GM12801 (cell line): ENCODE measurements around the gene VWA3A.

ENCODE experiments used
- CTCF ChIP-seq: IDR thresholded peaks from one replicate; pipeline ENCODE4 v1.5.1; 2011; ENCODE audit warnings: control low read depth; ENCODE audit not compliant: insufficient read length; ENCODE audit errors: extremely low read depth

VWA3A gene

DNA sequence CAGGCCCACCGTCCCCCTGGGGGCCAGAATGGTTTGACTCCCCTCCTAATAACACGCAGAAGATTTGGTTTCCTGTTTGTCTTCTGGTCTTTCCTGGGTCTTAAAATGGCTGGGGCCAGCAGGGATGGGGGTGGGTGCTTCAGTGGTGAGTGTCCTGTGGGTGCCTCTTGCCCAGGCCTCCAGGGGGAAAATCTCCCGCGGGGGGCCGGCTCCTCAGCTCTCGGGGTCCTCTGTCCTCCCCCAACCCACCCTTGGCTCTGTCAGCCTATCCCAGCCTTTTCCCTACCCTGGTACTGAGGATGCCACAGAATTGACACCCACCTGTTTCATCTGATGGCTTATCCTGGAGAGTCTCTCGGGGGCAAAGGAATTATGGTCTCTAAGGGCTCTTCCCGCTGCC lies 46.1 kb downstream of the VWA3A start:
- no peak for TF ChIP-seq CTCF

- TF ChIP-seq CTCF: no peak
These were observed 46.7 kb downstream of the VWA3A start for GRCh38 chr16:22139008-22139407.

GRCh38 chr16:22139732-22140131 lies 47.4 kb downstream of the VWA3A start:
- no peak for TF ChIP-seq CTCF

DNA sequence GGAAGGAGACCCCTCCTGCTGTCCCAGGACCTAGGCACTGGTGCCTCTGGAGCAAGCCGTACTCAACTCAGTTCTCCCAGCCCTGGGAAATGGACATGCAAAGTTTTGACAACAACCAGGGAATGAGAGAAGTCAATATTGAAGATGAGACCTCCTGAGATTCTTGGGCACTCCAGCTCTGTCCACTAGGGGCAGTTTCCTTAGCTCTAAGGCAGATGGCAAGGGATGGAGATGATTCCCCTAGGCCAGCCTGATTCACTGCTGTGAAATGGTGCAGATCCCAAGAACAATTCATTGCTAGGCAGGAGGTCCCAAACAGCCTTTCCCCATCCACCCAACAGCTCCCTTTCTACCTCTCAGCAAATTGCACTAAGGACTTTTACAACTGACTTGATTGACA lies 49.4 kb downstream of the VWA3A start:
- no peak for TF ChIP-seq CTCF

- TF ChIP-seq CTCF: no peak
These were observed 52.2 kb downstream of the VWA3A start for GRCh38 chr16:22144520-22144919.

GRCh38 chr16:22147853-22148252 lies 55.5 kb downstream of the VWA3A start:
- TF ChIP-seq CTCF: no peak

GRCh38 chr16:22151246-22151998 lies 59.1 kb downstream of the VWA3A start:
- no peak for TF ChIP-seq CTCF
